ENCODE results near the gene CD81. TPM values are rescaled to one million over a fixed set of nuclear protein-coding genes. Genes with fewer than 3 reads are reported as not detected.
A peak's percentile ranks its signal among the peaks of the same experiment; 100 is the strongest.

CD81 gene
- total RNA-seq, 1 donor from 2014 or later, result 441 TPM

DNA sequence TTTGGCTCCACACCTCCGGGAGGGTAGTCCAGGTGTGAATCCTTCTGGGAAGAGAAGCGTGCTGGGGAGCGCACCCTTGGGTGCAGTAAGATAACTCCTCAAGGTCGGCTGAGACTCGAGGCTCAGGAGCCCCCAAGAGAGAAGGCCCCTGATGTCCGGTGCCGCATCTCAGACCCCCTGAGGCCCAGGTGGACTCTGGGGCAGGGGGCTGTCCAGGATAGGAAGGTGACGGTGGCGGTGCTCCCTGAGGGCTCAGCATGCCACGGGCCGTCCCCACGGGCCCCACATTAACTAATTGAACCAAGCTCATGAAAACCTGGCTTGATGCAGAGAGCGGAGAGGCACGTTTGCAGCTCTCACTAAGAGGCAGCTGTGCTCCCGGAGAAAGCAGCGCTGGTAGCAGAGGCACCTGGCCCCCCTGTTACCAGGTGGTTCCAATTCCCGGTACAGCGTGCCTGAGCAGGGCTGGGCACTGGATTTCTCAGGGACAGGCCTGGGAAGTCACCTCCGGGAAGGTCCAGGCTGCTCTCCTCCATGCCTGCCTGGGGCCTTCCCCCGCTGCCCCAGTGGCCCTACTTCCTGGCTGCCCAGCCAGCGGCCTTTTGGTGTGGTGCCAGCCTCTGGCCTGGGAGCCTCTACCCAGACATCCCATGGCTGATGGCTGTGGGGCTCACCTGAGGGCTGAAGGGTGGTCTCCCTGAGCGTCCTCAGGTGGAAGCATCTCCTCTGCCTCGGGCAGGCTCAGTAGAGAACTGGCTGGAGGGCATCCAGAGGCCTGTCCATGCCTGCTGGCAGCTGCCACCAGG, 68.8 kb downstream of the CD81 start:
- H3K27me3 Mint-ChIP-seq (ENCODE audit: low read depth), result peaks cover 34% of the 10 kb centered on the region
- TF ChIP-seq, protein P1, sequence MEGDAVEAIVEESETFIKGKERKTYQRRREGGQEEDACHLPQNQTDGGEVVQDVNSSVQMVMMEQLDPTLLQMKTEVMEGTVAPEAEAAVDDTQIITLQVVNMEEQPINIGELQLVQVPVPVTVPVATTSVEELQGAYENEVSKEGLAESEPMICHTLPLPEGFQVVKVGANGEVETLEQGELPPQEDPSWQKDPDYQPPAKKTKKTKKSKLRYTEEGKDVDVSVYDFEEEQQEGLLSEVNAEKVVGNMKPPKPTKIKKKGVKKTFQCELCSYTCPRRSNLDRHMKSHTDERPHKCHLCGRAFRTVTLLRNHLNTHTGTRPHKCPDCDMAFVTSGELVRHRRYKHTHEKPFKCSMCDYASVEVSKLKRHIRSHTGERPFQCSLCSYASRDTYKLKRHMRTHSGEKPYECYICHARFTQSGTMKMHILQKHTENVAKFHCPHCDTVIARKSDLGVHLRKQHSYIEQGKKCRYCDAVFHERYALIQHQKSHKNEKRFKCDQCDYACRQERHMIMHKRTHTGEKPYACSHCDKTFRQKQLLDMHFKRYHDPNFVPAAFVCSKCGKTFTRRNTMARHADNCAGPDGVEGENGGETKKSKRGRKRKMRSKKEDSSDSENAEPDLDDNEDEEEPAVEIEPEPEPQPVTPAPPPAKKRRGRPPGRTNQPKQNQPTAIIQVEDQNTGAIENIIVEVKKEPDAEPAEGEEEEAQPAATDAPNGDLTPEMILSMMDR (IDR thresholded peaks at IDR 0.05), result no peak
- H3K9me3 Mint-ChIP-seq (ENCODE audit: low read depth), result peaks cover 11% of the 10 kb centered on the region
- no peaks in the 10 kb centered on the region for H3K36me3 Mint-ChIP-seq (ENCODE audit: low read depth)
- H3K27ac Mint-ChIP-seq (ENCODE audit: unreplicated experiment), result no peak overlapping the region
- no peak overlapping the region for H3K4me3 Mint-ChIP-seq (ENCODE audit: unreplicated experiment)
- peaks cover 3% of the 10 kb centered on the region for H3K4me1 Mint-ChIP-seq (ENCODE audit: low read depth)
- peak; percentile 79 for DNase-seq (ENCODE audit: low spot score)

DNA sequence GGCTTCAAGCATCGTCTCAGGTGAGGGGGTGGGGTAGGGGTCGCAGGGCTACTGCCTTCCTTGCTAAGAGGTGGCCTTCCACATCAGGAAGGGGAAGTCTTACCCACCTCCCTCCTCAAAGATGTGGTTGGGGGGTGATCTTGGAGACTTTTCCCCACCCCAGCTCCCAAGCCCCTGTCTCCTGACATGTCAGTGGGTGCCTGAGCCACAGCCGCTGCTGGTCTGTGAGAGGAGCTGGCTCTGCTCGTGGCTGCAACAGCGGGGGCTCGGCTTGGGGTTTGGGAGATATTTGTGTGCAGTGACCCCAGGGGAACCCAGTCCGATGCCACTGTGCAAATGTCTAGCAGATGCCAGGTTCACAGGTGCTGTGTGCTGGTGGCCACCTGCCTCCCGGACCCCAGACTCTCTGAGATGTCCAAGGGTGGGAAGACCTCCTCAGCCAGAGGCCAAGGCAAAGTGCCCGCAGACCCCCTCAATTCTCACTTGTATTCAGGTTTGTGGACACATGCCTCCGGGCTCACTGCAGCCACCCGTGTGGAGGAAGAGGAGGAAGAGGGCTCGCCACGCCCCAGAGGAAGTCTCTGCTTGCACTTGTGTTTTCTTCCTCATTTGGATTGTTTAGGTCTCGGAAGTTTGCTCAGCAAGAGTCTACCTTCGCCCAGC, 69.6 kb downstream of the CD81 start:
- H3K4me1 Mint-ChIP-seq (ENCODE audit: low read depth), result peaks cover 3% of the 10 kb centered on the region
- no peak overlapping the region for H3K27ac Mint-ChIP-seq (ENCODE audit: unreplicated experiment)
- peak; percentile 79 for DNase-seq (ENCODE audit: low spot score)
- H3K4me3 Mint-ChIP-seq (ENCODE audit: unreplicated experiment), result no peak overlapping the region
- TF ChIP-seq, protein P1 (IDR thresholded peaks at IDR 0.05), result no peak
- H3K9me3 Mint-ChIP-seq (ENCODE audit: low read depth), result peaks cover 11% of the 10 kb centered on the region
- H3K27me3 Mint-ChIP-seq (ENCODE audit: low read depth), result peaks cover 35% of the 10 kb centered on the region
- H3K36me3 Mint-ChIP-seq (ENCODE audit: low read depth), result no peaks in the 10 kb centered on the region

Other genes starting within 250 kb of the CD81 start
- 107 to 716 TPM (median 110 TPM) in 3 replicates for gene IGF2, start 237.9 kb upstream of the CD81 start, total RNA-seq
- gene INS, start 216.1 kb upstream of the CD81 start, total RNA-seq, result not detected in 3 replicates
- gene TH, start 205.5 kb upstream of the CD81 start, total RNA-seq, result not detected in 3 replicates
- not detected in 3 replicates for gene ASCL2, start 106.7 kb upstream of the CD81 start, total RNA-seq
- not detected in 3 replicates for gene C11orf21, start 75.4 kb upstream of the CD81 start, total RNA-seq
- gene TSPAN32, start 75.3 kb upstream of the CD81 start, total RNA-seq, result not detected in 3 replicates
- gene TSSC4, start 23.4 kb downstream of the CD81 start, total RNA-seq, result 44.1 to 55.2 TPM (median 52.2 TPM) in 3 replicates
- not detected in 3 replicates for gene TRPM5, start 67.2 kb downstream of the CD81 start, total RNA-seq
- gene KCNQ1, start 67.7 kb downstream of the CD81 start, total RNA-seq, result 0.41 TPM in 1 of 3 replicates, not detected in the others

Measured in chondrocyte (in vitro differentiated cells).